RWPE1 (cell line): ENCODE data around the gene CEMIP.

Experiments
- CTCF ChIA-PET: fragments of 350-600 bp; sonication (Branson Sonifier 250); formaldehyde crosslinking; extraction: SDS; loops from one replicate; lab custom pipeline; 2021; lab: Yijun Ruan, JAX
- POLR2A ChIA-PET: fragments of 400-600 bp; formaldehyde crosslinking; extraction: SDS; loops from one replicate; lab custom pipeline; 2020; ENCODE audit warnings: antibody characterized with exemption; ENCODE audit not compliant: low non-redundant PET; lab: Yijun Ruan, JAX
- DNase-seq: peaks from one replicate; pipeline ENCODE4 v3.0.0; 2012; ENCODE audit warnings: low spot score
- H3K27ac ChIP-seq: fragments of 450-650 bp; 2 replicates; pipeline ENCODE4 v1.5.1; 2017
- CTCF ChIP-seq: fragments of 450-650 bp; conservative IDR thresholded peaks from 2 replicates; pipeline ENCODE4 v1.5.1; 2017; ENCODE audit warnings: low read depth, mild to moderate bottlenecking

CEMIP gene

GRCh38 chr15:80966431-80967197 is 187.4 kb downstream of the CEMIP start:
- peak overlapping the region; percentile 25; the same call in 1 of the 2 replicates for H3K27ac ChIP-seq
- ChIA-PET POLR2A (no interaction called here), CTCF (interaction anchor here (0.5 to 2.1 kb wide), 4 partner anchors 57 to 400 kb away, joined by 3 to 11 read pairs (median 3); partner anchors contain the start of gene CEMIP)
- DNase-seq: no peak
- no peak for TF ChIP-seq CTCF

GRCh38 chr15:80967451-80967850 is 188.3 kb downstream of the CEMIP start:
- ChIA-PET POLR2A (no interaction called here), CTCF (interaction anchor here (0.6 to 2.1 kb wide), 3 partner anchors 188 to 511 kb away, joined by 3 to 11 read pairs (median 4); partner anchors contain the start of gene CEMIP)
- TF ChIP-seq CTCF: no peak
- DNase-seq: no peak
- H3K27ac ChIP-seq: peak overlapping the region; percentile 25; the same call in 1 of the 2 replicates

- TF ChIP-seq CTCF: no peak
- ChIA-PET CTCF (interaction anchor here (0.5 to 3.1 kb wide), 5 partner anchors 189 to 512 kb away, joined by 3 to 16 read pairs (median 5); partner anchors contain the start of gene CEMIP), POLR2A (no interaction called here)
- no peak for DNase-seq
- H3K27ac ChIP-seq: peak overlapping the region; percentile 25; the same call in 1 of the 2 replicates
These were observed 188.9 kb downstream of the CEMIP start for GRCh38 chr15:80967991-80968510.

- TF ChIP-seq CTCF: no peak
- POLR2A ChIA-PET: no interaction called here
- CTCF ChIA-PET: interaction anchor here (0.6 to 3.1 kb wide), 28 partner anchors 8 to 1191 kb away, joined by 3 to 30 read pairs (median 3); partner anchors contain the start of gene CEMIP
These were observed 190.1 kb downstream of the CEMIP start for GRCh38 chr15:80969316-80969715.

GRCh38 chr15:80970018-80970657 is 191.0 kb downstream of the CEMIP start:
- CTCF ChIA-PET: interaction anchor here (0.6 to 3.1 kb wide), 34 partner anchors 9 to 521 kb away, joined by 3 to 30 read pairs (median 3); partner anchors contain the start of gene CEMIP
- DNase-seq: peak; percentile 70
- no peak overlapping the region for H3K27ac ChIP-seq
- peak; percentile 94 for TF ChIP-seq CTCF
- POLR2A ChIA-PET: interaction anchor here (0.5 kb wide), 1 partner anchor 135 kb away, joined by 3 read pairs; no protein-coding TSS in a partner anchor

More at GRCh38 chr15:80969316-80969715, 190.1 kb downstream of the CEMIP start:
- H3K27ac ChIP-seq: no peak overlapping the region
- DNase-seq: no peak

GRCh38 chr15:80970658-80971057 is 191.5 kb downstream of the CEMIP start:
- no peak overlapping the region for H3K27ac ChIP-seq
- TF ChIP-seq CTCF: no peak
- ChIA-PET POLR2A (no interaction called here), CTCF (interaction anchor here (0.6 to 3.1 kb wide), 22 partner anchors 9 to 521 kb away, joined by 3 to 30 read pairs (median 4); partner anchors contain the start of gene CEMIP)
- DNase-seq: no peak
